AG20443 (cell line): ENCODE data around the gene ASPDH.
A peak's percentile ranks its signal among the peaks of the same experiment; 100 is the strongest.
"Not testable (repeated sequence)": the region's sequence is repeated elsewhere in the genome, so short reads cannot be mapped to it uniquely, and the experiment has no call there.

Experiments
- DNase-seq: peaks from one replicate; pipeline ENCODE4 v3.0.0; 2012; ENCODE audit warnings: low spot score, mixed read lengths

Gene ASPDH

GRCh38 chr19:50547385-50548190 is 33.9 kb upstream of the ASPDH start:
- DNase-seq: no peak

GRCh38 chr19:50546527-50547221 is 33.0 kb upstream of the ASPDH start:
- no peak for DNase-seq

GRCh38 chr19:50542943-50543342 is 29.2 kb upstream of the ASPDH start:
- no peak for DNase-seq

- DNase-seq: peak; percentile 92
Observed at GRCh38 chr19:50537769-50538230, 24.1 kb upstream of the ASPDH start.

- no peak for DNase-seq
Observed at GRCh38 chr19:50537306-50537685, 23.6 kb upstream of the ASPDH start.

GRCh38 chr19:50536662-50537305 is 23.1 kb upstream of the ASPDH start:
- no peak for DNase-seq

GRCh38 chr19:50535672-50536187 is 22.0 kb upstream of the ASPDH start:
- no peak for DNase-seq

GRCh38 chr19:50534478-50534877 is 20.8 kb upstream of the ASPDH start:
- DNase-seq: no peak

- no peak for DNase-seq
Observed at GRCh38 chr19:50532952-50533351, 19.2 kb upstream of the ASPDH start.

- DNase-seq: no peak
Observed at GRCh38 chr19:50531171-50531612, 17.5 kb upstream of the ASPDH start.

GRCh38 chr19:50528052-50528451 is 14.3 kb upstream of the ASPDH start:
- DNase-seq: not testable (repeated sequence)

- no peak for DNase-seq
Observed at GRCh38 chr19:50522881-50523280, 9.2 kb upstream of the ASPDH start.

- no peak for DNase-seq
Observed at GRCh38 chr19:50520822-50521465, 7.2 kb upstream of the ASPDH start.

- DNase-seq: no peak
Observed at GRCh38 chr19:50519006-50519575, 5.4 kb upstream of the ASPDH start.

- no peak for DNase-seq
Observed at GRCh38 chr19:50518091-50519005, 4.6 kb upstream of the ASPDH start.

- DNase-seq: no peak
Observed at GRCh38 chr19:50517704-50518075, 4.0 kb upstream of the ASPDH start.

- DNase-seq: no peak
Observed at GRCh38 chr19:50516964-50517703, 3.4 kb upstream of the ASPDH start.

- DNase-seq: no peak
Observed at GRCh38 chr19:50516456-50516855, 2.7 kb upstream of the ASPDH start.

- DNase-seq: no peak
Observed at GRCh38 chr19:50515168-50515561, 1.5 kb upstream of the ASPDH start.
